ENCODE measurements around the gene CACNA1C. TPM values are rescaled to one million over a fixed set of nuclear protein-coding genes. Genes with fewer than 3 reads are reported as not detected.

The CACNA1C gene
- total RNA-seq, 2 donors from 2014 or later = 0.86 to 6.3 TPM

DNA sequence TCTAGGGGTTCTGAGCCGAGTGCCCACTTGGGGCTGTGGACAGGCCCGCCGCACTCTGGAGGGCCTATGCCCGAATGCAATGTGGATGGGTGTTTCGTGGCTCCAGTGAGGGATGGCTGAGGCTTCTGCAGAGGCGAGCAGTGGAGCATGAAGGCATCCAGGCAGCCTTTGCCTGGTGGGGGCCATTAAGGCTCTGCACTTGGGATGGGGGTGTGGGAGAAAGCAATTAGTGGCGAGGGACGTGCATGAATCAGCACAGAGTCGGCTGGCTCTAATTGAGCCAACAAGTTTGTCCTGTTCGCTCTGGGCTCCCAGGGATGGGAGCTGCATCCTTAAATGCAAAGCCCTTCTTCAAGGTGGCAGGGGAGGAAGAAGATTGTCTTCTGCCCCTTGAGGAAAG, 395.1 kb downstream of the CACNA1C start:
- H3K27me3 ChIP-seq (ENCODE audit: control insufficient read depth, insufficient read depth, low read length, poor library complexity, severe bottlenecking) = no peaks in the 10 kb centered on the region
- H3K9me3 Mint-ChIP-seq = no peaks in the 10 kb centered on the region
- 81 to 90% methylated on average over 7 to 10 of the region's 10 CpGs for WGBS, 2 experiments (ENCODE audit: insufficient coverage in 1 of 2, insufficient read length in 1 of 2)
- H3K4me1 Mint-ChIP-seq = no peaks in the 10 kb centered on the region
- H3K27me3 Mint-ChIP-seq (ENCODE audit: insufficient read depth) = peaks cover 10% of the 10 kb centered on the region
- TF ChIP-seq, protein P1, sequence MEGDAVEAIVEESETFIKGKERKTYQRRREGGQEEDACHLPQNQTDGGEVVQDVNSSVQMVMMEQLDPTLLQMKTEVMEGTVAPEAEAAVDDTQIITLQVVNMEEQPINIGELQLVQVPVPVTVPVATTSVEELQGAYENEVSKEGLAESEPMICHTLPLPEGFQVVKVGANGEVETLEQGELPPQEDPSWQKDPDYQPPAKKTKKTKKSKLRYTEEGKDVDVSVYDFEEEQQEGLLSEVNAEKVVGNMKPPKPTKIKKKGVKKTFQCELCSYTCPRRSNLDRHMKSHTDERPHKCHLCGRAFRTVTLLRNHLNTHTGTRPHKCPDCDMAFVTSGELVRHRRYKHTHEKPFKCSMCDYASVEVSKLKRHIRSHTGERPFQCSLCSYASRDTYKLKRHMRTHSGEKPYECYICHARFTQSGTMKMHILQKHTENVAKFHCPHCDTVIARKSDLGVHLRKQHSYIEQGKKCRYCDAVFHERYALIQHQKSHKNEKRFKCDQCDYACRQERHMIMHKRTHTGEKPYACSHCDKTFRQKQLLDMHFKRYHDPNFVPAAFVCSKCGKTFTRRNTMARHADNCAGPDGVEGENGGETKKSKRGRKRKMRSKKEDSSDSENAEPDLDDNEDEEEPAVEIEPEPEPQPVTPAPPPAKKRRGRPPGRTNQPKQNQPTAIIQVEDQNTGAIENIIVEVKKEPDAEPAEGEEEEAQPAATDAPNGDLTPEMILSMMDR (conservative IDR thresholded peaks at IDR 0.05) = no peak
- DNase-seq = no peak
- H3K9ac ChIP-seq (ENCODE audit: extremely low read depth, low read length, poor library complexity, severe bottlenecking) = no peak overlapping the region
- H3K4me1 ChIP-seq (ENCODE audit: control insufficient read depth, insufficient read depth, low read length) = no peaks in the 10 kb centered on the region
- no peaks in the 10 kb centered on the region for H3K9me3 ChIP-seq (ENCODE audit: control insufficient read depth, low read length)
- no peak overlapping the region for H3K4me3 ChIP-seq (ENCODE audit: low read length)
- no peaks in the 10 kb centered on the region for H3K36me3 Mint-ChIP-seq (ENCODE audit: low read depth)
- H3K27ac ChIP-seq (ENCODE audit: low read depth, low read length) = no peak overlapping the region
- H3K27ac Mint-ChIP-seq = no peak overlapping the region
- H3K36me3 ChIP-seq (ENCODE audit: control insufficient read depth, insufficient read depth, low read length) = no peaks in the 10 kb centered on the region
- no peak overlapping the region for H3K4me3 Mint-ChIP-seq

DNA sequence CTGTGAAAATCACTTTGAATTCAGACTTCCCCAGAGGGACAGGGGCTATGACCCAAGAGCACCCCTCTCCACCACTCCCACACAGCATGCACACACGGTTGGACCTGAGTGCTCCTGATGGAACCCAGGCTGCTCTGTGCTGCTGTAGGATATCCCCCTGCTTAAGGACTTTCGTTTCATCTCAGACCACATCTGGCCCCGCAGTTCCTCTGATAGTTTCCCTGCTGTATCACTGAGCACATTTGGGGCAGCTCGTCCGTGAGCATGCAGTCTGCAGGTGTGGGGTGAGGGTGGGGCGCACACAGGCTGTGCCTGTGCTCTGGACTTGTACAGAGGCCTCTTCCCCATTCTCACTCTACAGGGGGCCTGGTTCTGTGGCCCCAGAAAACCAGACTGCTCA, 396.8 kb downstream of the CACNA1C start:
- Mint-ChIP-seq H3K36me3 (ENCODE audit: low read depth) (no peaks in the 10 kb centered on the region), H3K9me3 (no peaks in the 10 kb centered on the region), H3K27ac (no peak overlapping the region), H3K27me3 (ENCODE audit: insufficient read depth) (peaks cover 4% of the 10 kb centered on the region), H3K4me1 (no peaks in the 10 kb centered on the region), H3K4me3 (no peak overlapping the region)
- no peaks in the 10 kb centered on the region for H3K27me3 ChIP-seq (ENCODE audit: control insufficient read depth, insufficient read depth, low read length, poor library complexity, severe bottlenecking)
- H3K9ac ChIP-seq (ENCODE audit: extremely low read depth, low read length, poor library complexity, severe bottlenecking) = no peak overlapping the region
- no peak overlapping the region for H3K27ac ChIP-seq (ENCODE audit: low read depth, low read length)
- H3K4me1 ChIP-seq (ENCODE audit: control insufficient read depth, insufficient read depth, low read length) = no peaks in the 10 kb centered on the region
- H3K9me3 ChIP-seq (ENCODE audit: control insufficient read depth, low read length) = no peaks in the 10 kb centered on the region
- TF ChIP-seq, protein P1 (conservative IDR thresholded peaks at IDR 0.05) = no peak
- H3K36me3 ChIP-seq (ENCODE audit: control insufficient read depth, insufficient read depth, low read length) = no peaks in the 10 kb centered on the region
- 90 to 95% methylated on average over 2 to 6 of the region's 6 CpGs for WGBS, 2 experiments (ENCODE audit: insufficient coverage in 1 of 2, insufficient read length in 1 of 2)
- DNase-seq = no peak
- no peak overlapping the region for H3K4me3 ChIP-seq (ENCODE audit: low read length)

DNA sequence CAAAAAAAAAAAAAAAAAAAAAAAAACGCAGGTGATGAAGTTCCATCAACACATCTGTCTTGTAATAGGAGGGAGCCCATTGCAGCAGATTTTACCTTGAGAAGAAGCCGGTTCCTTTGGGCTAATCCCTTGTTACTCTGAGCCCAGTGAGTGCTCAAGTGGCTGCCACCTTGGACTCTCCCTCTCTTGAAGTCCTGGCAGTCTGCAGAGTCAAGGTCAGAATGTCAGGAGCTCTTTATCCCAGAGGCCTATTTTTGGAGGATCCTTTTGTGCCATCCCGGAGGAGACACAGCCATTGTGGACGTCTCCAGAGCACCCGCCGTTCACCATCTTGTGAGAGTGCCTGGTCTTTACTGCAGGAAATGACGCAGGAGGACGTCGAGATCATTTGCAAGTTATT, 397.8 kb downstream of the CACNA1C start:
- Histone ChIP-seq H3K9ac (ENCODE audit: extremely low read depth, low read length, poor library complexity, severe bottlenecking) (no peak overlapping the region), H3K36me3 (ENCODE audit: control insufficient read depth, insufficient read depth, low read length) (no peaks in the 10 kb centered on the region), H3K27ac (ENCODE audit: low read depth, low read length) (no peak overlapping the region), H3K9me3 (ENCODE audit: control insufficient read depth, low read length) (no peaks in the 10 kb centered on the region), H3K4me1 (ENCODE audit: control insufficient read depth, insufficient read depth, low read length) (no peaks in the 10 kb centered on the region), H3K4me3 (ENCODE audit: low read length) (no peak overlapping the region), H3K27me3 (ENCODE audit: control insufficient read depth, insufficient read depth, low read length, poor library complexity, severe bottlenecking) (no peaks in the 10 kb centered on the region)
- H3K4me3 Mint-ChIP-seq = no peak overlapping the region
- TF ChIP-seq, protein P1 (conservative IDR thresholded peaks at IDR 0.05) = no peak
- no peaks in the 10 kb centered on the region for H3K36me3 Mint-ChIP-seq (ENCODE audit: low read depth)
- DNase-seq = no peak
- no peaks in the 10 kb centered on the region for H3K4me1 Mint-ChIP-seq
- 73 to 83% methylated on average over 8 to 9 of the region's 9 CpGs for WGBS, 2 experiments (ENCODE audit: insufficient coverage in 1 of 2, insufficient read length in 1 of 2)
- peaks cover 1% of the 10 kb centered on the region for H3K27me3 Mint-ChIP-seq (ENCODE audit: insufficient read depth)
- H3K27ac Mint-ChIP-seq = no peak overlapping the region
- no peaks in the 10 kb centered on the region for H3K9me3 Mint-ChIP-seq

Data from endodermal cell (in vitro differentiated cells).